WERI-Rb-1 (cell line): ENCODE measurements around the gene ABI1.
A peak's percentile ranks its signal among the peaks of the same experiment; 100 is the strongest.

Source experiments
- DNase-seq: peaks from one replicate; pipeline ENCODE4 v3.0.0-alpha.2; 2020
- H3K27ac ChIP-seq: fragments of 250-450 bp; sonication (Bioruptor Pico); 2 replicates; pipeline ENCODE4 v1.5.1; 2020; ENCODE audit warnings: mild to moderate bottlenecking, moderate library complexity
- H3K27me3 ChIP-seq: fragments of 250-450 bp; sonication (Bioruptor Pico); 2 replicates; pipeline ENCODE4 v1.5.1; 2021; ENCODE audit warnings: mild to moderate bottlenecking, low read depth, moderate library complexity; ENCODE audit not compliant: insufficient read depth, severe bottlenecking
- H3K36me3 ChIP-seq: fragments of 250-450 bp; sonication (Bioruptor Pico); 2 replicates; pipeline ENCODE4 v1.5.1; 2020; ENCODE audit warnings: mild to moderate bottlenecking, moderate library complexity
- H3K4me3 ChIP-seq: 2 replicates; pipeline ENCODE4 v1.5.1; 2011; ENCODE audit warnings: low read depth, mild to moderate bottlenecking, control low read depth, low read length
- H3K9me3 ChIP-seq: fragments of 250-450 bp; sonication (Bioruptor Pico); 2 replicates; pipeline ENCODE4 v1.5.1; 2021; ENCODE audit warnings: mild to moderate bottlenecking, moderate library complexity; ENCODE audit not compliant: severe bottlenecking
- TF ChIP-seq, protein P1 (sequence below): IDR thresholded peaks from 2 replicates; pipeline ENCODE4 v1.5.1; 2011; ENCODE audit warnings: low read depth, mild to moderate bottlenecking, control low read depth, inconsistent platforms, low read length

The ABI1 gene

GRCh38 chr10:26730552-26730951 lies 130.2 kb downstream of the ABI1 start:
- Histone ChIP-seq H3K9me3 (no peaks in the 10 kb centered on the region), H3K27me3 (no peaks in the 10 kb centered on the region), H3K4me3 (no peak overlapping the region), H3K36me3 (peaks cover 4% of the 10 kb centered on the region; the same call in 1 of the 2 replicates), H3K27ac (no peak overlapping the region)
- TF ChIP-seq, protein P1, sequence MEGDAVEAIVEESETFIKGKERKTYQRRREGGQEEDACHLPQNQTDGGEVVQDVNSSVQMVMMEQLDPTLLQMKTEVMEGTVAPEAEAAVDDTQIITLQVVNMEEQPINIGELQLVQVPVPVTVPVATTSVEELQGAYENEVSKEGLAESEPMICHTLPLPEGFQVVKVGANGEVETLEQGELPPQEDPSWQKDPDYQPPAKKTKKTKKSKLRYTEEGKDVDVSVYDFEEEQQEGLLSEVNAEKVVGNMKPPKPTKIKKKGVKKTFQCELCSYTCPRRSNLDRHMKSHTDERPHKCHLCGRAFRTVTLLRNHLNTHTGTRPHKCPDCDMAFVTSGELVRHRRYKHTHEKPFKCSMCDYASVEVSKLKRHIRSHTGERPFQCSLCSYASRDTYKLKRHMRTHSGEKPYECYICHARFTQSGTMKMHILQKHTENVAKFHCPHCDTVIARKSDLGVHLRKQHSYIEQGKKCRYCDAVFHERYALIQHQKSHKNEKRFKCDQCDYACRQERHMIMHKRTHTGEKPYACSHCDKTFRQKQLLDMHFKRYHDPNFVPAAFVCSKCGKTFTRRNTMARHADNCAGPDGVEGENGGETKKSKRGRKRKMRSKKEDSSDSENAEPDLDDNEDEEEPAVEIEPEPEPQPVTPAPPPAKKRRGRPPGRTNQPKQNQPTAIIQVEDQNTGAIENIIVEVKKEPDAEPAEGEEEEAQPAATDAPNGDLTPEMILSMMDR = no peak
- no peak for DNase-seq

GRCh38 chr10:26729395-26729794 lies 131.4 kb downstream of the ABI1 start:
- Histone ChIP-seq H3K27ac (no peak overlapping the region), H3K27me3 (no peaks in the 10 kb centered on the region), H3K36me3 (no peaks in the 10 kb centered on the region; the same call in 1 of the 2 replicates), H3K4me3 (no peak overlapping the region), H3K9me3 (no peaks in the 10 kb centered on the region)
- TF ChIP-seq, protein P1 = no peak
- no peak for DNase-seq

- TF ChIP-seq, protein P1 = no peak
- H3K4me3 ChIP-seq = no peak overlapping the region
- no peaks in the 10 kb centered on the region; the same call in 1 of the 2 replicates for H3K36me3 ChIP-seq
- no peak for DNase-seq
- no peaks in the 10 kb centered on the region for H3K27me3 ChIP-seq
- H3K27ac ChIP-seq = no peak overlapping the region
- H3K9me3 ChIP-seq = no peaks in the 10 kb centered on the region
Measured at GRCh38 chr10:26728957-26729356, 131.8 kb downstream of the ABI1 start.

GRCh38 chr10:26727005-26727404 lies 133.8 kb downstream of the ABI1 start:
- no peak for DNase-seq
- TF ChIP-seq, protein P1 = no peak
- Histone ChIP-seq H3K27ac (no peak overlapping the region), H3K36me3 (no peaks in the 10 kb centered on the region; the same call in 1 of the 2 replicates), H3K9me3 (no peaks in the 10 kb centered on the region), H3K27me3 (no peaks in the 10 kb centered on the region), H3K4me3 (no peak overlapping the region)

GRCh38 chr10:26725837-26726727 lies 134.7 kb downstream of the ABI1 start:
- no peak for DNase-seq
- Histone ChIP-seq H3K27me3 (no peaks in the 10 kb centered on the region), H3K36me3 (no peaks in the 10 kb centered on the region), H3K4me3 (no peak overlapping the region), H3K9me3 (no peaks in the 10 kb centered on the region), H3K27ac (no peak overlapping the region)
- TF ChIP-seq, protein P1 = peak; percentile 46
